ENCODE measurements around the gene FGGY. TPM values are rescaled to one million over a fixed set of nuclear protein-coding genes. Genes with fewer than 3 reads are reported as not detected.

The FGGY gene
- total and polyA plus RNA-seq, 5 donors = 10.0 to 20.5 (median 19.9) TPM

DNA sequence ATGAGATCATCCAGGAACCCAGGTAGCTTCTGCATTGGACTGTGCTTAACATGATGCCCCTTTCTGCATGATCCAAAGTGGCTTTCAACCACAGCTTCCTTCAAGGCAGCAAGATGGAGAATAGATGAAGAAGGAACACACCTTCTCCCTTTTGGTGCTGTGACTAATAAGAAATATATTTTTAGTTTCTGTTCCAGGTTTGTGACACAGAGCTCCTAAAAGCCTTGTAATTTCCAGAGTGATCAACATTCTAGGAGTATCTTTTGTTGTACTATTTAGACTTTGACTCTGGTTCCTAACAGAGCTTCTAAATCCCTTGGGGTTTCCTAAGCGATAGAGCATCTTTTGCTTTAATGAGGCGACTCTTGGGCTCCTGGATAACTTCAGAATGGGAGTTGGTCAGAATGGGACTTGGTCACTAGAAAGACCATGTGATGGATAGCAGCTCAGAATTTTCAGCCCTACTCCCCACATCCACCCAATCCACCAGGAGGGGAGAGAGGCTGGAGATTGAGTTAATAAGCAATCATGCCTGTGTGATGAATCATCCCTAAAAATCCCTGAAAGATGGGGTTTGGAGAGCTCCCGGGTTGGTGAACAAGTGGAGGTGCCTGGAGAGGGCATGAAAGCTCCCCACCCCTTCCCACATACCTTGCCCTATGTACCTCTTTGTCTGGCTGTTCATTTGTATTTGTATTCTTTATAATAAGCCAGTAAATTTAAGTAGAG is 134.8 kb downstream of the FGGY start:
- Histone ChIP-seq H3K27ac (ENCODE audit: low read length) (no peak overlapping the region), H3K9me3 (ENCODE audit: control insufficient read depth, low read length) (no peaks in the 10 kb centered on the region), H3K4me1 (ENCODE audit: control insufficient read depth, insufficient read depth, low read length) (peaks cover 3% of the 10 kb centered on the region), H3K4me3 (ENCODE audit: low read length) (no peak overlapping the region), H3K27me3 (ENCODE audit: control insufficient read depth, insufficient read depth) (no peaks in the 10 kb centered on the region)
- WGBS = 88% methylated on average over 3 of the region's 3 CpGs
- intact Hi-C loops (cut with DNase I) = no loop called here
- ATAC-seq (no peak), DNase-seq (no peak)

DNA sequence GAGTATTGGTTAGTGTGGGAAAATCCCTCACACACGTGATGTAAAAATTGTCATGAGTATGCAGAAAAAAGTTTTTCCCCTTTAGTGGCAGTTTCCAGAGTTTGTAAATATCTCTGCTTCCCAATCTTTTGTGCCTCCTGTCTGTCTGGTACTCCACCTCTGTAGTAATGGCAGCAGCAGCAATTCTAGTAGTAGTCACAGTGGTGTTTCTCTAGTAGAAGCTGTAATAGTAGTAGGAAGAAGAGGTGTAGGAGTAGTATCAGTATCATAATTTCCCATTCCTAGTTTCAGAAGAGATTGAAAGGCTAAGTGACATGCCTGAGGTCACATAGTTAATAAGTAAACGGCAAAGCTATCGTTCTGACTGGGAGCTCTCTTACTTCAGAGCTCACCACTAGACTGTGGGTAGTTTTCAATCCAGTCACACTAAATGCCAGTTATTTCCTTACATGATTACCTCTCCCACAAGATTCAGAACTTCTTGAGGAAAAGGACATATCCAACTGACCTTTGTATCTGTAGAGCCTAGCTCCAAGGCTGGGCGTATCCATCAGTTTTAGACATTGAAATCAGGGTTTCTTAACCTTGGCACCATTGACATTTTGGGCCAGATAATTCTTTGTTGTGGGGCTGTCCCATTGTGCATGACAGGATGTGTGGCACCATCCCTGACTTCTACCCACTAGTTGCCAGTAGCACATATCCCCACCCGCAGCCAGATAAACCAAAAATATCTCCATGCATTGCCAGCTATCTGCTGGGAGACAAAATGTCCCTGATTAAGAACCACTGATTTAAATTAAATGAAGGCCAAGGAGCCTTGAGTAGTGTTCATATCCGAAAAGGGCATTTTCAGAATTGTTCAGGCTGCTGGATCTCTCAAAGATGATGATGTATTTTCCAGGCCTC is 135.9 kb downstream of the FGGY start:
- ATAC-seq = no peak
- intact Hi-C loops (cut with DNase I) = no loop called here
- Histone ChIP-seq H3K4me3 (ENCODE audit: low read length) (no peak overlapping the region), H3K27ac (ENCODE audit: low read length) (no peak overlapping the region), H3K9me3 (ENCODE audit: control insufficient read depth, low read length) (no peaks in the 10 kb centered on the region), H3K27me3 (ENCODE audit: control insufficient read depth, insufficient read depth) (no peaks in the 10 kb centered on the region), H3K4me1 (ENCODE audit: control insufficient read depth, insufficient read depth, low read length) (peaks cover 5% of the 10 kb centered on the region)
- 87% methylated on average over 6 of the region's 6 CpGs for WGBS
- no peak for DNase-seq

DNA sequence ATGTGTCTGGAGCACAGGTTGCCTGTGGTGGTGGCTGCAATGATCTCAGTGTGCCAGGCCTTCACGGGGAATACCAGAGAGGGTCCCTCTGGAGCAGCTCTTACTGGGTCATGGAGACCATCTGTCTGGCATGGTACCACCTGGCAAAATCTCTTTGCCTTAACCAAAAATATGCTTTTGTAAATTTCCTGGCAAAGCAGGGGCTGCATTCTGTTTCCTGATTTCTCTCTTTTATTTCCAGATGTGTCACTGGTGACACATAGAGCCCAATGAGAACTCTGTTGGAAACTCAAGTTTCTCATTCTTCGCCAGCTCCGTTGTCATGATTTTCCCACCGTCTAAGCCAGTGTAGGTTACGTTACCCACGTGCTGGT is 136.5 kb downstream of the FGGY start:
- WGBS = 78% methylated on average over 6 of the region's 6 CpGs
- Histone ChIP-seq H3K27ac (ENCODE audit: low read length) (no peak overlapping the region), H3K9me3 (ENCODE audit: control insufficient read depth, low read length) (no peaks in the 10 kb centered on the region), H3K27me3 (ENCODE audit: control insufficient read depth, insufficient read depth) (no peaks in the 10 kb centered on the region), H3K4me3 (ENCODE audit: low read length) (no peak overlapping the region), H3K4me1 (ENCODE audit: control insufficient read depth, insufficient read depth, low read length) (peaks cover 5% of the 10 kb centered on the region)
- intact Hi-C loops (cut with DNase I) = no loop called here
- DNase-seq (no peak), ATAC-seq (peak in 1 of 2 donors; percentile 41)

DNA sequence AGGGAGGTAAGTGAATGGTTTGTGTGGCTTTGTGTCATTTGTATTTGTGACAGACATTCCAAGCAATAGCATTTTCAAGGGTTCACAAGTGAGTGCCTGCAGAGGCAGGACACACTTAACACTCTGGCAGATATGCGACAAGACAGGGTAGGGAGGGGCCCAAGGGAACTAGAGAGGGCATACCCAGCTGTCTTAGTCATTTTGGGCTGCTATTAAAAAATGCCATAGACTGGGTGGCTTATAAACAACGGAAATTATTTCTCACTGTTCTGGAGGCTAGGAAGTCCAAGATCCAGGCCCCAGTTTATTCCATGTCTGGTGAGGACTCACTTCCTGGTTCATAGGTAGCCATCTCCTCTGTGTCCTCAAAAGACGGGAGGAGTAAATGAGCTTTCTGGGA is 137.4 kb downstream of the FGGY start:
- ATAC-seq = peak; percentile 29 to 54
- no peak overlapping the region for H3K4me3 ChIP-seq (ENCODE audit: low read length)
- DNase-seq = no peak
- H3K9me3 ChIP-seq (ENCODE audit: control insufficient read depth, low read length) = no peaks in the 10 kb centered on the region
- H3K4me1 ChIP-seq (ENCODE audit: control insufficient read depth, insufficient read depth, low read length) = peaks cover 5% of the 10 kb centered on the region
- no peaks in the 10 kb centered on the region for H3K27me3 ChIP-seq (ENCODE audit: control insufficient read depth, insufficient read depth)
- intact Hi-C loops (cut with DNase I) = no loop called here
- H3K27ac ChIP-seq (ENCODE audit: low read length) = no peak overlapping the region
- WGBS = 77% methylated on average over 3 of the region's 3 CpGs

DNA sequence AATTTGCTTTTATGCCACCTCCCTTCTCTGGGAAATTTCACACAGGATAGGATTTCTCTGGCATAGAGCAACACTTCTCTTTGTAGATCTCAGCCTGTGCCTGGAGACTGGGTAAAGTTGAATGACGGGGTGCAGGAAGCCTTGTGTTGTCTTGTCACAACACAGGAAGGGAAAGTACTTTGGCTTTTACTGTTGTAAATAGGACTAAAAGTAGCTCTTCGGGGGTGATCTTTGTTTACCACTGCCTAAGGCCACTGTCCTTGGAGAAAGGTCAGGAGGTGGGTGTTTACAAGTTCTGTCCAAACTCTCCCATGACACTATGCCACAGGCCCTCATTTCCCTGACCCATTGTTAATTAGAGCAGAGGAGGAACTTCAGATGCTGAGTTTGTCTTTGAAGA is 139.7 kb downstream of the FGGY start:
- no peak for ATAC-seq
- intact Hi-C loops (cut with DNase I) = no loop called here
- no peaks in the 10 kb centered on the region for H3K9me3 ChIP-seq (ENCODE audit: control insufficient read depth, low read length)
- peaks cover 5% of the 10 kb centered on the region for H3K4me1 ChIP-seq (ENCODE audit: control insufficient read depth, insufficient read depth, low read length)
- H3K27ac ChIP-seq (ENCODE audit: low read length) = no peak overlapping the region
- H3K27me3 ChIP-seq (ENCODE audit: control insufficient read depth, insufficient read depth) = no peaks in the 10 kb centered on the region
- 49% methylated on average over 2 of the region's 2 CpGs for WGBS
- H3K4me3 ChIP-seq (ENCODE audit: low read length) = no peak overlapping the region
- DNase-seq = no peak

DNA sequence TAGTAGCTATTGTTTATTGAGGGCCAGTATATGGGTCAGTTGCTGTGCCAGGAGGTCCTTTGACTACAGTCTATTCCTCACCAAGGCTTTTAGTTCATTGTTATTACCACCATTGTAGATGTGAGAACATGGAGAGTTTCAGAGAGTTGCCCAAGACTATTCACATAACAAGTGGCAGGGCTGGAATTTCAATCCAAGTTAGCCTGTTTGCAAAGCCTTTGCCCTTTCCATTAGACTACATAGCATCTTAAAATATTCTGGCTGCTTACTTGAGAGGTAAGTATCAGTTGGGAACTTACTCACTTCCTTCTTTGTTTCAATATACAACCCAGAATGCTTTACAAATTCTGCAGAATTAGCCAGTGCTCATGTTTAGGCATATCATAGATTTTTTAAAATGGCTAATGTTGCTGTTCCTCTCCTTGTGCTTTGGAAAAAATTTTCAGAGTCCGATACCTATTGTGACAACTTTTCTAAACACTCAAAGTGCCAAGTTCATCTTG is 141.2 kb downstream of the FGGY start:
- Histone ChIP-seq H3K4me1 (ENCODE audit: control insufficient read depth, insufficient read depth, low read length) (peaks cover 5% of the 10 kb centered on the region), H3K27me3 (ENCODE audit: control insufficient read depth, insufficient read depth) (no peaks in the 10 kb centered on the region), H3K9me3 (ENCODE audit: control insufficient read depth, low read length) (no peaks in the 10 kb centered on the region), H3K27ac (ENCODE audit: low read length) (no peak overlapping the region), H3K4me3 (ENCODE audit: low read length) (no peak overlapping the region)
- intact Hi-C loops (cut with DNase I) = no loop called here
- WGBS = 45% methylated on average over 1 of the region's 1 CpG
- no peak for DNase-seq
- no peak for ATAC-seq

DNA sequence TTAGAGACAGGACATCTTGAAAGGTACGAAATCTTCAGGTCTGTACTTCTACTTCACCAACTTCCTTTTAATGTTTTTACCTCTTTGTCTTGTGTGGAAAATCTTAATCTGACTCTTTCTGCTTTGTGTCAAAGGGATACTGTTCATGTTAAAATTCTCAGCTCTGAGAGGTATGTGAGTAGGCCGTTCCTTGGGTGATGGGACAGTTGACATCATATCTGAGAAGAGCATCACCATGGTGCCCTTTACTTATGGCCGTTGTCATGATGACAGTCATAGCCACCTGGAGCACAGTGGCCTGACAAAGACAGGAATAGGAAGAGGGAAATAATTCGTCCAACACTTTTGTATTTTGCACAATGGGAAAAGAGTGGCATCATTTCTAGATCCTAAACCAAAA is 145.6 kb downstream of the FGGY start:
- 86% methylated on average over 4 of the region's 4 CpGs for WGBS

DNA sequence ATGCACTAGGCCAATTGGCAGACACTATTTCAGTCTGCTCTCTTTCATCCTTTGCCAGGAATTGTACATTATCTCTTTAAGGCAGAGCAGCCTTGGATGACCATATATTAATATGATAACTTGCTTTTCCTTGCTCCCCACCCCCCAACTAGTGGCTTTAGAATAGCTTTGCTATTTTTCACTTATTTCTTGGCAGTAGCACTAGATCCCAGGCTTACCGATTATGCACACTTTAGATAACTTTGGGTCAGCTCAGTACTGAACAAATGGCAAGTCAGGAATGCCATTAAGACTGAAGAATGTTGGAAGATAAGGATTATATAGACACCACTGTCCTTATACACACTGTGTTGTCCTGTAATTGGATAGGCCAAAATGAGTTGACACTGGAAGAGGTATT is 146.4 kb downstream of the FGGY start:
- ATAC-seq (no peak), DNase-seq (no peak)
- intact Hi-C loops (cut with DNase I) = no loop called here
- WGBS = 11% methylated on average over 1 of the region's 1 CpG
- Histone ChIP-seq H3K9me3 (ENCODE audit: control insufficient read depth, low read length) (no peaks in the 10 kb centered on the region), H3K27ac (ENCODE audit: low read length) (no peak overlapping the region), H3K4me3 (ENCODE audit: low read length) (no peak overlapping the region), H3K27me3 (ENCODE audit: control insufficient read depth, insufficient read depth) (no peaks in the 10 kb centered on the region), H3K4me1 (ENCODE audit: control insufficient read depth, insufficient read depth, low read length) (peaks cover 6% of the 10 kb centered on the region)

More for the DNA sequence above, 145.6 kb downstream of the FGGY start:
- ATAC-seq = no peak
- intact Hi-C loops (cut with DNase I) = no loop called here
- H3K27me3 ChIP-seq (ENCODE audit: control insufficient read depth, insufficient read depth) = no peaks in the 10 kb centered on the region
- no peak overlapping the region for H3K4me3 ChIP-seq (ENCODE audit: low read length)
- H3K9me3 ChIP-seq (ENCODE audit: control insufficient read depth, low read length) = no peaks in the 10 kb centered on the region
- DNase-seq = no peak
- peaks cover 6% of the 10 kb centered on the region for H3K4me1 ChIP-seq (ENCODE audit: control insufficient read depth, insufficient read depth, low read length)
- no peak overlapping the region for H3K27ac ChIP-seq (ENCODE audit: low read length)

DNA sequence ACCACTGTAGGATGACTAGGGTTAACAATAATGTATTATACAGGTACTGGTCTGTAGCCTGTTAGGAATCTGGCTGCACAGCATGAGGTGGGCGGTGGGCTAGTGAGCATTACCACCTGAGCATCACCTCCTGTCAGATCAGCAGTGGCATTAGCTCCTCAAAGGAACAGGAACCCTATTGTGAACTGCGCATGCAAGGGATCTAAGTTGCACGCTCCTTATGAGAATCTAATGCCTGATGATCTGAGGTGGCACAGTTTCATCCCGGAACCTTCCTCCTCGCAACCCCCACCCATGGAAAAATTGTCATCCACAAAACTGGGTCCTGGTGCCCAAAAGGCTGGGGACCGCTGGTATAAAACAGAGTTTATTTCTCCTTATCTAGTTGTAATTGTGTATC is 147.6 kb downstream of the FGGY start:
- no peaks in the 10 kb centered on the region for H3K27me3 ChIP-seq (ENCODE audit: control insufficient read depth, insufficient read depth)
- H3K4me1 ChIP-seq (ENCODE audit: control insufficient read depth, insufficient read depth, low read length) = peaks cover 6% of the 10 kb centered on the region
- no peak overlapping the region for H3K4me3 ChIP-seq (ENCODE audit: low read length)
- intact Hi-C loops (cut with DNase I) = no loop called here
- WGBS = 99% methylated on average over 6 of the region's 6 CpGs
- H3K9me3 ChIP-seq (ENCODE audit: control insufficient read depth, low read length) = no peaks in the 10 kb centered on the region
- ATAC-seq = no peak
- DNase-seq = no peak
- H3K27ac ChIP-seq (ENCODE audit: low read length) = no peak overlapping the region

DNA sequence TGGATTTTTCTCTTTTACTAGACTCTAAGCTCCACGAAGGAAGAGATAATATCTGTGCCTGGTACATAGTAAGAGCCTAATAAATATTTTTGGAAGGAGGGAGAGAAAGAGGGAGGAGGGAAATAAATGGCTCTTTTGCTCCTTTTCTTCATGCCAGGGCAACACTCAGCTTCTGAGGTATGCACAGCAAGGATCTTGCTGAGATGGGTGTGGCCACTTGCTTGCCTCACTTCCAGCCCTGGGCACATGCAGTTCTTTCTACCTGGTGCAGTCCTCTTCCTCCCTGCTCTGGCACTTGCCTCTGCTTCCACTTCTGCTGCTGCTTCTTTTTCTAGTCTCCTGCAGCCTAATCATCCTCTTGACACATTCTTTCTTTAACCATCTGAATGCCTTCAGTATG is 148.1 kb downstream of the FGGY start:
- DNase-seq (no peak), ATAC-seq (peak; percentile 55 to 63)
- Histone ChIP-seq H3K4me3 (ENCODE audit: low read length) (no peak overlapping the region), H3K27ac (ENCODE audit: low read length) (no peak overlapping the region), H3K27me3 (ENCODE audit: control insufficient read depth, insufficient read depth) (no peaks in the 10 kb centered on the region), H3K4me1 (ENCODE audit: control insufficient read depth, insufficient read depth, low read length) (peaks cover 6% of the 10 kb centered on the region), H3K9me3 (ENCODE audit: control insufficient read depth, low read length) (no peaks in the 10 kb centered on the region)
- intact Hi-C loops (cut with DNase I) = no loop called here
- WGBS = 32% methylated on average over 1 of the region's 1 CpG

DNA sequence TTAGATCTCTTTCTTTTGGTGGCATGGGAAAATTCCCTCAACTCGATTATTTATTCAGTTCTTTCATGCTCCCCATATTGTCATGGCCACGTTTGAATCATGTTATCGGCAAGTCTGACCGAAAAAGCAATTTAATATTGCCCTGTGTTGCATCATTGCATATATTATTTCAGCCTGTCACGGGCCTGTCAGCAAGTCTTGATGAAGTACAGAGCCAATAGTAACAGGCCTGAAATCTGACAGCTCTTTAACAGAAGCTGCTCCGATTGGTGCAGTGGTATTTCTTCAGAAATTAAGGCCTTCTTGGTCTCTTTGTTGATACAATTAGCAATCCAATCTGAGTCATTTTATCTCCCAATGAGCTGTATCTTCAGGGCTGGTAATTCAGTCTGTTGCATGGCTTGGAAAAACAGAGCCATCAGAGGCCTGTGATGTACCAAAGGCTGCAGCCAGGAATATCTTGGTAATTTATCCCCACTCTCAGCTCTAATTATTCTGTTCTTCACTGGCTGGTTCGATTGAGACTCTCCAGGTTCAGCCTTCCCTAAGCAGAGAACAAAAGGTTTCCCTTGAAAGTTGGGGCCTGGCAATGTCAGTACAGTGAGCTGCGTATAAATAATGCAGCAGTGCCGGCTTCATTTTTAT is 149.5 kb downstream of the FGGY start:
- H3K27me3 ChIP-seq (ENCODE audit: control insufficient read depth, insufficient read depth) = no peaks in the 10 kb centered on the region
- peaks cover 6% of the 10 kb centered on the region for H3K4me1 ChIP-seq (ENCODE audit: control insufficient read depth, insufficient read depth, low read length)
- H3K9me3 ChIP-seq (ENCODE audit: control insufficient read depth, low read length) = no peaks in the 10 kb centered on the region
- DNase-seq (no peak), ATAC-seq (peak; percentile 54 to 66)
- 45% methylated on average over 9 of the region's 9 CpGs for WGBS
- peak overlapping the region; percentile 70 for H3K27ac ChIP-seq (ENCODE audit: low read length)
- intact Hi-C loops (cut with DNase I) = no loop called here
- H3K4me3 ChIP-seq (ENCODE audit: low read length) = no peak overlapping the region

Data from right cardiac atrium (tissue), 5 donors.